ENCODE data around the gene ESRP2. TPM values are rescaled to one million over a fixed set of nuclear protein-coding genes. Genes with fewer than 3 reads are reported as not detected.

Gene ESRP2
- total and polyA plus RNA-seq, 9 of the 15 experiments (the other 6 are each of a cell fraction or from before 2014, with no cell fraction given), result 0.05 to 0.15 (median 0.07) TPM; not detected in 6

- in situ Hi-C loops (cut with MboI), result no loop called here
- Histone ChIP-seq H3K27me3 (ENCODE audit: control insufficient read depth in 2 of 2, insufficient read depth in 2 of 2, low read length in 2 of 2) (no peaks in the 10 kb centered on the region), H3K9me1 (ENCODE audit: control insufficient read depth, insufficient read depth, low read length) (no peaks in the 10 kb centered on the region), H3K27ac (ENCODE audit: extremely low read depth, low read depth, low read length) (no peak overlapping the region), H3K4me1 (replicated peaks in 1 of 2; ENCODE audit: control insufficient read depth in 2 of 2, insufficient read depth in 2 of 2, low read length in 2 of 2) (peaks cover 0 to 15% of the 10 kb centered on the region in 2 experiments; a peak in 4 of 5 replicates), H3K79me2 (ENCODE audit: control insufficient read depth, insufficient read depth, low read length) (peaks cover 27% of the 10 kb centered on the region), H2AFZ (ENCODE audit: low read depth, low read length) (no peak overlapping the region), H3K9me3 (replicated peaks; ENCODE audit: control insufficient read depth, insufficient read depth, low read depth, low read length) (no peaks in the 10 kb centered on the region), H3K9ac (ENCODE audit: insufficient read depth in 1 of 2, low read depth in 2 of 2, low read length in 2 of 2) (no peak overlapping the region), H3K4me2 (ENCODE audit: insufficient read depth, low read length) (no peak overlapping the region), H3K4me3 (no peak overlapping the region), H3K36me3 (ENCODE audit: control insufficient read depth, insufficient read depth, low read length) (peaks cover 58% of the 10 kb centered on the region), H4K20me1 (replicated peaks; ENCODE audit: control insufficient read depth, insufficient read depth, low read length) (0 out of 2 replicates have a peak, but pooled peaks cover 4% of the 10 kb centered on the region)
- WGBS (ENCODE audit: insufficient coverage, low coverage, missing lambda C conversion rate), result 89% methylated on average over 4 of the region's 4 CpGs
- CTCF ChIA-PET (ENCODE audit: low intra/inter-chr PET ratio), result no interaction called here
- intact Hi-C loops (cut with micrococcal nuclease), result no loop called here
- BruUV-seq (replicated peaks), result no TSS peak
- no peak for ATAC-seq
- no peak for TF ChIP-seq POLR2A (conservative IDR thresholded peaks at IDR 0.05)
- TF ChIP-seq IRF2 (CRISPR knock-in tag; IDR thresholded peaks at IDR 0.05), result no peak
- no peak for TF ChIP-seq ILK (tag; IDR thresholded peaks at IDR 0.05; ENCODE audit: borderline replicate concordance, low read depth)
- no peak for TF ChIP-seq MTA2 (IDR thresholded peaks at IDR 0.05; ENCODE audit: low read depth)
- no peak for TF ChIP-seq ZNF318 (IDR thresholded peaks at IDR 0.05; ENCODE audit: borderline replicate concordance in 1 of 2, low read depth in 1 of 2)
- TF ChIP-seq TBP (optimal IDR thresholded peaks at IDR 0.05; ENCODE audit: low read depth, low read length), result no peak
- TF ChIP-seq PTTG1 (tag; IDR thresholded peaks at IDR 0.05; ENCODE audit: low read depth), result no peak
- no peak for TF ChIP-seq DEAF1 (CRISPR knock-in tag; IDR thresholded peaks at IDR 0.05)
- no peak for TF ChIP-seq CHD4 (IDR thresholded peaks at IDR 0.05; ENCODE audit: insufficient read depth, insufficient replicate concordance, low read depth, low read length, poor library complexity, severe bottlenecking)
- no peak for TF ChIP-seq ZNF23 (CRISPR knock-in tag; IDR thresholded peaks at IDR 0.05)
- DNase-seq (ENCODE audit: extremely low read depth in 1 of 4, low spot score in 3 of 4), result no peak
- no peak for FAIRE-seq
- POLR2A ChIA-PET, result interaction anchor here (0.6 kb wide), 1 partner anchor 15 kb away, joined by 3 read pairs; no protein-coding TSS in a partner anchor
Measured at GRCh38 chr16:68281368-68282063, 45.6 kb upstream of the ESRP2 start.

All from K562 (cell line).